Mucosa of rectum (tissue), 2 donors: Measurements from ENCODE around the gene PPARG.

Source experiments
- H3K27ac ChIP-seq, 2 donors: one replicate each; pipeline ENCODE4 v1.7.0; 2013; ENCODE audit warnings: inconsistent platforms in 2 of 2, low read depth in 2 of 2, low read length in 2 of 2
- H3K27me3 ChIP-seq, 2 donors: one replicate each; pipeline ENCODE4 v1.7.0; 2013; ENCODE audit warnings: low read length in 2 of 2; ENCODE audit not compliant: control insufficient read depth in 2 of 2, insufficient read depth in 2 of 2
- H3K36me3 ChIP-seq, 2 donors: one replicate each; pipeline ENCODE4 v1.7.0; 2013; ENCODE audit warnings: low read length in 2 of 2; ENCODE audit not compliant: control insufficient read depth in 2 of 2, insufficient read depth in 2 of 2
- H3K4me1 ChIP-seq, 2 donors: one replicate each; pipeline ENCODE4 v1.7.0; 2013; ENCODE audit warnings: low read length in 2 of 2, mild to moderate bottlenecking in 1 of 2; ENCODE audit not compliant: control insufficient read depth in 2 of 2, insufficient read depth in 2 of 2
- H3K4me3 ChIP-seq, 2 donors: one replicate each; pipeline ENCODE4 v1.7.0; 2013; ENCODE audit warnings: low read length in 2 of 2
- H3K9ac ChIP-seq, 2 donors: one replicate each; pipeline ENCODE4 v1.7.0; 2013; ENCODE audit warnings: low read length in 2 of 2, low read depth in 1 of 2, mild to moderate bottlenecking in 1 of 2
- H3K9me3 ChIP-seq, 2 donors: one replicate each; pipeline ENCODE4 v1.7.0; 2013; ENCODE audit warnings: low read length in 2 of 2; ENCODE audit not compliant: control insufficient read depth in 2 of 2
- donor health status: healthy.
- donor health status: Normal muscosa, but diverticular disease.

PPARG gene

GRCh38 chr3:12339701-12340480 lies 51.0 kb downstream of the PPARG start:
- Histone ChIP-seq H3K27ac (no peak overlapping the region), H3K4me3 (no peak overlapping the region), H3K9ac (no peak overlapping the region), H3K36me3 (no peaks in the 10 kb centered on the region), H3K4me1 (peaks cover 0 to 5% of the 10 kb centered on the region in 2 donors), H3K27me3 (no peaks in the 10 kb centered on the region), H3K9me3 (no peaks in the 10 kb centered on the region)

GRCh38 chr3:12340506-12340905 lies 51.6 kb downstream of the PPARG start:
- Histone ChIP-seq H3K9me3 (no peaks in the 10 kb centered on the region), H3K4me1 (peaks cover 0 to 5% of the 10 kb centered on the region in 2 donors), H3K27ac (no peak overlapping the region), H3K9ac (no peak overlapping the region), H3K27me3 (no peaks in the 10 kb centered on the region), H3K36me3 (no peaks in the 10 kb centered on the region), H3K4me3 (no peak overlapping the region)

GRCh38 chr3:12342151-12342550 lies 53.3 kb downstream of the PPARG start:
- Histone ChIP-seq H3K9ac (no peak overlapping the region), H3K9me3 (no peaks in the 10 kb centered on the region), H3K36me3 (no peaks in the 10 kb centered on the region), H3K4me1 (peaks cover 0 to 5% of the 10 kb centered on the region in 2 donors), H3K4me3 (no peak overlapping the region), H3K27me3 (no peaks in the 10 kb centered on the region), H3K27ac (no peak overlapping the region)

- no peaks in the 10 kb centered on the region for H3K27me3 ChIP-seq
- H3K4me3 ChIP-seq, result no peak overlapping the region
- no peak overlapping the region for H3K27ac ChIP-seq
- H3K4me1 ChIP-seq, result peaks cover 0 to 2% of the 10 kb centered on the region in 2 donors
- no peaks in the 10 kb centered on the region for H3K9me3 ChIP-seq
- no peak overlapping the region for H3K9ac ChIP-seq
- no peaks in the 10 kb centered on the region for H3K36me3 ChIP-seq
Measured at GRCh38 chr3:12343047-12343501, 54.2 kb downstream of the PPARG start.

GRCh38 chr3:12345141-12345561 lies 56.3 kb downstream of the PPARG start:
- Histone ChIP-seq H3K4me3 (no peak overlapping the region), H3K9ac (no peak overlapping the region), H3K27ac (no peak overlapping the region), H3K27me3 (no peaks in the 10 kb centered on the region), H3K36me3 (no peaks in the 10 kb centered on the region), H3K9me3 (no peaks in the 10 kb centered on the region), H3K4me1 (peaks cover 0 to 2% of the 10 kb centered on the region in 2 donors)

GRCh38 chr3:12345584-12346494 lies 57.0 kb downstream of the PPARG start:
- Histone ChIP-seq H3K4me1 (peaks cover under 1 to 2% of the 10 kb centered on the region in 2 donors), H3K4me3 (no peak overlapping the region), H3K9me3 (no peaks in the 10 kb centered on the region), H3K27me3 (no peaks in the 10 kb centered on the region), H3K36me3 (no peaks in the 10 kb centered on the region), H3K9ac (no peak overlapping the region), H3K27ac (no peak overlapping the region)

GRCh38 chr3:12347301-12347700 lies 58.4 kb downstream of the PPARG start:
- no peak overlapping the region for H3K4me3 ChIP-seq
- H3K9ac ChIP-seq, result no peak overlapping the region
- H3K36me3 ChIP-seq, result no peaks in the 10 kb centered on the region
- H3K27me3 ChIP-seq, result no peaks in the 10 kb centered on the region
- H3K9me3 ChIP-seq, result no peaks in the 10 kb centered on the region
- H3K27ac ChIP-seq, result no peak overlapping the region
- peaks cover 4 to 8% of the 10 kb centered on the region in 2 donors for H3K4me1 ChIP-seq

- H3K27me3 ChIP-seq, result no peaks in the 10 kb centered on the region
- H3K9ac ChIP-seq, result no peak overlapping the region
- H3K36me3 ChIP-seq, result no peaks in the 10 kb centered on the region
- H3K4me3 ChIP-seq, result no peak overlapping the region
- H3K9me3 ChIP-seq, result no peaks in the 10 kb centered on the region
- no peak overlapping the region for H3K27ac ChIP-seq
- peaks cover 4 to 8% of the 10 kb centered on the region in 2 donors for H3K4me1 ChIP-seq
Measured at GRCh38 chr3:12349895-12350811, 61.3 kb downstream of the PPARG start.

- Histone ChIP-seq H3K4me1 (peaks cover 4 to 8% of the 10 kb centered on the region in 2 donors), H3K9ac (no peak overlapping the region), H3K36me3 (no peaks in the 10 kb centered on the region), H3K4me3 (no peak overlapping the region), H3K27ac (no peak overlapping the region), H3K9me3 (no peaks in the 10 kb centered on the region), H3K27me3 (no peaks in the 10 kb centered on the region)
Measured at GRCh38 chr3:12351145-12351544, 62.3 kb downstream of the PPARG start.
